Right forelimb (tissue), 1 donor: ENCODE measurements around the gene LRRK2.
"Not testable (repeated sequence)": the region's sequence is repeated elsewhere in the genome, so short reads cannot be mapped to it uniquely, and the experiment has no call there.

ENCODE experiments used
- DNase-seq: peaks from one replicate; pipeline ENCODE4 v3.0.0-alpha.2; 2018

The LRRK2 gene

DNA sequence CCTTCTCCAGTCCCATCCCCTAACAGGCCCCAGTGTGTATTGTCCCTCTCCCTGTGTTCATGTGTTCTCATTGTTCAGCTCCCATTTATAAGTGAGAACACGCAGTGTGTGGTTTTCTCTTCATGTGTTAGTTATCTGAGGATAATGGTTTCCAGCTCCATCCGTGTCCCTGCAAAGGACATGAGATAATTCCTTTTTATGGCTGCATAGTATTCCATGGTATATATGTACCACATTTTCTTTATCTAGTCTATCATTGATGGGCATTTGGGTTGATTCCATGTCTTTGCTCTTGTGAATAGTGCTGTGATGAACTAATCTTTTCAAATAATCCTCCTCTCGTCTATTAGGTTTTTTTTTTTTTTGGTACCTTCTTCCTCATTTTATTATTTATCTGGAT lies 25.9 kb downstream of the LRRK2 start:
- DNase-seq = not testable (repeated sequence)

DNA sequence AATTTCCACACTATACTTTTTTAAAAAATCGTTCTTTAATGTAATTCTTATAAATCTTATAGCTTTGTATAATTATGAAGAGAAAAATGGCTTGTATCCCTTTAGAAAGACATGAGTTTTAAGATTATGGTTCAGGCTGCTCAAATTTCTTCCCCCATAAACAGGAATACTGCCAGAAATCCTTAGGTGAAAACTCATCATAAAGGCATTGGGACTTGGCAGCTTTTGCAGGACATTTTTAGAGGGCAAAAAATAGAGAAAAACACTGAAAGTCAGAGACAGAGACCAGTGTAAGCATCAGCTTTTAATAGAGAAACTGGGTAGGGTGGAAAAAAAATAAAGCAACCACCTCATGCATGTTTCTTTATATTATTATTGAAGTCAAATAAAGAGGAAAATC lies 29.1 kb downstream of the LRRK2 start:
- no peak for DNase-seq

- DNase-seq = no peak
Measured at GRCh38 chr12:40254455-40255085, 29.8 kb downstream of the LRRK2 start.

DNA sequence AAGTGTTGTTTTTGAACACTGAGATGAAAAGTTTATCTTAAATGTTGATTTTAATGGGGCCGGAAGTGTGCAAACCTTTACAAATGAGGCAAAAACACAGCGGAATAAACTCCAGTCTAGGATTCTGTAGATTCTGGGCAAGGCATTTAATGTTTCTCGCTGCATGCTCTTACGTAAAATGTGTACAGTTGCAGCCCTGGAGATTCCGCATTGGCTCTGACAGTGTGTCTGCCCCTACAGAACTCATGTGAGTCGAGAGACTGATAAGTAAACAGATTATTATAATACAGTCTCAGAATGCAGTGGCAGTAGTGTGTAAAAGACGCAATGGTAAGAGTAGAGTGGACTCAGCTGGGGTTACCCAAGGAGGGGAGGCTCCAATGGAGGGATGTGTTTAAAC lies 33.6 kb downstream of the LRRK2 start:
- DNase-seq = no peak

- no peak for DNase-seq
Measured at GRCh38 chr12:40261937-40262336, 37.1 kb downstream of the LRRK2 start.

GRCh38 chr12:40262657-40263056 lies 37.9 kb downstream of the LRRK2 start:
- no peak for DNase-seq

- no peak for DNase-seq
Measured at GRCh38 chr12:40263616-40264409, 39.0 kb downstream of the LRRK2 start.

GRCh38 chr12:40271981-40272664 lies 47.3 kb downstream of the LRRK2 start:
- no peak for DNase-seq

GRCh38 chr12:40281791-40282364 lies 57.1 kb downstream of the LRRK2 start:
- no peak for DNase-seq

DNA sequence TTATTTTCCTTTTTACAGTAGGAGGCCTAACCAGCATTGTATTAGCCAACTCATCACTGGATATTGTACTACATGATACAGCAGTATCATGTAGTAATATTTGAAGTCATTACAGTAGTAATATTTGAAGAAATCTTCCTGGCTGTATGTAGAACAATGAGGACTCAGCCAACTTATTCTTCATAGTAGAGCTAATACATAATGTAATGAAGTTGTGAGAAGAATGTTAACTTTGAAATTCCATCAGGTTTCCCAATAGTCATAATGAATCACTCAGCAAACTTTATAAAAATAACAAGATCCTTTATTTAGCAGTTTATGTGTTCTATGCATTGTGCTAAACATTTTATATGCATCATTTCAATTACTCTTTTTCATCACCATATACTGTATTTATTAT lies 61.8 kb downstream of the LRRK2 start:
- DNase-seq = no peak

DNA sequence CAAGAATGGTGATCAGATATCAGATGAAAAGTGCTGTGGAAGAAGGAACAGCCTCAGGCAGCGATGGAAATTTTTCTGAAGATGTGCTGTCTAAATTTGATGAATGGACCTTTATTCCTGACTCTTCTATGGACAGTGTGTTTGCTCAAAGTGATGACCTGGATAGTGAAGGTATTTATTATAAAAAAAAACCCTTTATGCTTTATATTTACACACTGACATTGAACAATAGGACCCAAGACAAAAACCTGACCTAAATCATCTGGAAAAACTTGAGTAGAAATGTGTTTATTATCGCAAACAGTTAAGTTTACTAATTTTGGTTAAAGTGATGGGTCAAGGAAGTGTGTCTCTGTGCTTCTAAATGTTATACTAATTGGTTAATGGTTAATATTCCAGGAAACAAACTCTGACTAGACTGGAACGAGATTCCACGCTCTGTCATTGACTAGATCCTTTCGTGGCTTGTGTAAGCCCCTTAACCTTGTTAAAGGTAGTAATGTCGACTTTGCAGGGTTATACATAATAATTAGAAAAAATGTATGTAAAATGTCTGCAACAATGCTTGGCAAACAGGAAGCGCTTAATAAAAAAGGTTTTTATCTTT lies 62.7 kb downstream of the LRRK2 start:
- DNase-seq = no peak

DNA sequence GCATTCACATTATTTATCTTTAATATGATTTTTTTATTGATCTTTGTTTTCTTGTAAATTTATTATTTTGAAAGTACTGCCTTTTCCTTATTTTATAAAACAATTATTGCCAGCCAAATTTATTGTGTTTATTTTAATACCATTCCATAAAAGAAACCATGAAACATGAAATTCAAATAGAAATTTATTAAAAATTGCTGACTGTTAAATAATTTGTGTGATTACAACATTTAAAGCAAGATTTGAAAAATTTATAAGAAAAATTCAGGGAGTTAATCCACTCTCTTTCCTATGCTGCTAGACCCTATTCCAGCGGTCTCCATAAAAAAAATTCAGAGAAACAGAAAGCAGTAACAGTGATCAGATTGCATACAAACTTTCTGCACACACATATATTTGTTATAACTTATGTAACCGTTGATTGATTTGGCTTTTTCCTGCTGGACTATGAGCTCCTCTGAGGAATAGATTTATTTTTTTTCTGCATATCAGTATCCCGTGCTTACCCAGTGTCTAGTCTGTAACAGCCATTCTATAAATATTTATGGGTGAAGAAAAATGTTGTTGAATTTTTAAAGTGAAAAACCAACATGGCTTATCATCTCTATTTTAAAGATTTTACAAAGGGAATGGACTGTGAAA lies 68.1 kb downstream of the LRRK2 start:
- no peak for DNase-seq

- DNase-seq = no peak
Measured at GRCh38 chr12:40298341-40298740, 73.5 kb downstream of the LRRK2 start.

GRCh38 chr12:40300490-40300889 lies 75.7 kb downstream of the LRRK2 start:
- no peak for DNase-seq

- DNase-seq = no peak
Measured at GRCh38 chr12:40309001-40309400, 84.2 kb downstream of the LRRK2 start.

DNA sequence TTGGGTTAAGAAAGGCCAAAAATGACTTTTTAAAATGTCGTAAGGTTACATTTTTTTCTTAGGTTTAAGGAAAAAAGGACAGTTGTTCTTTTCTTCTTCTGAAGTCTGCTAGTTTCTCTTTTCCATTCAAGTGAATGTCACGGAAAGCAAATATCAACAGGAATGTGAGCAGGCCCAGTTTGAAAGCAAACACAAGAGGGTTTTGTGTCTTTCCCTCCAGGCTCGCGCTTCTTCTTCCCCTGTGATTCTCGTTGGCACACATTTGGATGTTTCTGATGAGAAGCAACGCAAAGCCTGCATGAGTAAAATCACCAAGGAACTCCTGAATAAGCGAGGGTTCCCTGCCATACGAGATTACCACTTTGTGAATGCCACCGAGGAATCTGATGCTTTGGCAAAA lies 85.4 kb downstream of the LRRK2 start:
- no peak for DNase-seq

- no peak for DNase-seq
Measured at GRCh38 chr12:40312196-40312595, 87.4 kb downstream of the LRRK2 start.

- no peak for DNase-seq
Measured at GRCh38 chr12:40312982-40313576, 88.3 kb downstream of the LRRK2 start.

DNA sequence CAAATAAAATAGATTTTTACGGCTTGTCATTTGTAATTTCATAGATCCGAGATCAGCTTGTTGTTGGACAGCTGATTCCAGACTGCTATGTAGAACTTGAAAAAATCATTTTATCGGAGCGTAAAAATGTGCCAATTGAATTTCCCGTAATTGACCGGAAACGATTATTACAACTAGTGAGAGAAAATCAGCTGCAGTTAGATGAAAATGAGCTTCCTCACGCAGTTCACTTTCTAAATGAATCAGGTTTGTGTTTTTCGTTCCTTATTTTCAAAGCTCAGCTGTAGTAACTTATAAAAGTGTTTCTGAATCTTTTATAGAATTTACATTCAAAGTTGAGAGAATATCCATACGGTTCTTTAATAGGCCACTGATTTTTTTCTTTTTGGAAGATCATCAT lies 89.1 kb downstream of the LRRK2 start:
- DNase-seq = no peak

DNA sequence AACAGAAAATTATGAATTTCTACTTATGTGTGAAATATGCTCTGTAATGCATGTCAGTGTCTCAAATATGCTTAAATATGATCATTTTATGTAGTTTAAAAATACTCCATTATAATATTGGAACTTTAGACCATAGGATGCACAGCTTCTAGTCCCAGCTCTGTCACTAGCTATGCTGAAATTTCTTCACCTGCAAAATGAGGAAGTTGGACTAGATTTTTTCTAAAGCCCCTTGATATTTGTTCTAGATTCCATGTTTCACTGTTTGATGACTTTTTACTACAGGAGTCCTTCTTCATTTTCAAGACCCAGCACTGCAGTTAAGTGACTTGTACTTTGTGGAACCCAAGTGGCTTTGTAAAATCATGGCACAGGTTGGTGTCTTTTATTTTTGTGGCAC lies 90.1 kb downstream of the LRRK2 start:
- DNase-seq = no peak

- no peak for DNase-seq
Measured at GRCh38 chr12:40315375-40315774, 90.6 kb downstream of the LRRK2 start.

DNA sequence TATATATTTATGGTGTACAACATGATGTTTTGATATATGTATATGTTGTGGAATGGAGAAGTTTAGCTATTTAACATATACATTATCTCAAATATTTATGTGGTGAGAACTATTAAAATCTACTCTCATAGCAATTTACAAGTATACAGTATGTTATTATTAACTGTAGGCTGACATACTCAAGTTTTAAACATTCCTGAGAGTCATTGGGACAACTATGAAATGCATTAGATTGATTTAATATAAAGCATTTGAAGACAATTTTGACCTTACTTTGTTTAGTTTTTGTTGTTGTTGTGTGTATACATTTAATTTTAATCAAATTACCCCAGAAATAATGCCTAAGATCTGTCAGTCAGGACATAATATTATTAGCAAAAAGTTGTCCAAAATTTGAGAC lies 99.5 kb downstream of the LRRK2 start:
- no peak for DNase-seq
